KMS-11 (cell line): ENCODE results near the gene PTPA.

Experiments used
- H2AFZ ChIP-seq: fragments of 200-600 bp; sonication (generic); 2 replicates; pipeline ENCODE4 v1.6.1; 2016; ENCODE audit warnings: antibody characterized with exemption, mixed run types, low read depth
- H3K27ac ChIP-seq: fragments of 200-600 bp; sonication (generic); 2 replicates; pipeline ENCODE4 v1.6.1; 2016; ENCODE audit warnings: mild to moderate bottlenecking, mixed run types
- H3K27me3 ChIP-seq: fragments of 200-600 bp; sonication (generic); 2 replicates; pipeline ENCODE4 v1.6.1; 2017; ENCODE audit warnings: mild to moderate bottlenecking, low read depth, mixed run types, moderate library complexity; ENCODE audit not compliant: insufficient read depth
- H3K36me3 ChIP-seq: fragments of 200-600 bp; sonication (generic); 2 replicates; pipeline ENCODE4 v1.6.1; 2017; ENCODE audit warnings: mild to moderate bottlenecking, mixed run types; ENCODE audit not compliant: insufficient read depth
- H3K4me1 ChIP-seq: fragments of 200-600 bp; sonication (generic); 2 replicates; pipeline ENCODE4 v1.6.1; 2016; ENCODE audit warnings: mild to moderate bottlenecking, low read depth, mixed run types; ENCODE audit not compliant: poor library complexity, severe bottlenecking
- H3K4me2 ChIP-seq: fragments of 200-600 bp; sonication (generic); 2 replicates; pipeline ENCODE4 v1.7.0; 2016; ENCODE audit warnings: mild to moderate bottlenecking, mixed run types
- H3K4me3 ChIP-seq: fragments of 200-600 bp; sonication (generic); IDR thresholded peaks from 2 replicates; pipeline ENCODE4 v1.6.1; 2017; ENCODE audit warnings: low read depth, low read length, mixed read lengths; ENCODE audit not compliant: insufficient read depth
- H3K79me2 ChIP-seq: fragments of 200-600 bp; sonication (generic); 2 replicates; pipeline ENCODE4 v1.6.1; 2016; ENCODE audit warnings: low read depth, mixed run types; ENCODE audit not compliant: insufficient read depth
- H3K9ac ChIP-seq: fragments of 200-600 bp; sonication (generic); 2 replicates; pipeline ENCODE4 v1.6.1; 2016; ENCODE audit warnings: mild to moderate bottlenecking, mixed run types
- H4K20me1 ChIP-seq: fragments of 200-600 bp; sonication (generic); 2 replicates; pipeline ENCODE4 v1.6.1; 2016; ENCODE audit warnings: mild to moderate bottlenecking, mixed run types; ENCODE audit not compliant: insufficient read depth
- CTCF ChIP-seq: fragments of 200-600 bp; sonication (generic); conservative IDR thresholded peaks from 2 replicates; pipeline ENCODE4 v1.6.1; 2017; ENCODE audit warnings: low read depth, mild to moderate bottlenecking, antibody characterized with exemption, low read length, moderate library complexity, mixed read lengths

Gene PTPA

GRCh38 chr9:129150672-129151211 is 39.5 kb downstream of the PTPA start:
- H3K4me1 ChIP-seq, result no peaks in the 10 kb centered on the region
- TF ChIP-seq CTCF, result no peak
- H4K20me1 ChIP-seq, result no peaks in the 10 kb centered on the region
- H3K4me3 ChIP-seq, result no peak overlapping the region
- H3K27me3 ChIP-seq, result no peaks in the 10 kb centered on the region
- no peak overlapping the region for H3K27ac ChIP-seq
- no peaks in the 10 kb centered on the region for H3K36me3 ChIP-seq
- no peak overlapping the region for H2AFZ ChIP-seq
- H3K9ac ChIP-seq, result no peak overlapping the region
- no peak overlapping the region for H3K4me2 ChIP-seq
- no peaks in the 10 kb centered on the region for H3K79me2 ChIP-seq

GRCh38 chr9:129151469-129151868 is 40.3 kb downstream of the PTPA start:
- H4K20me1 ChIP-seq, result no peaks in the 10 kb centered on the region

GRCh38 chr9:129154866-129155477 is 43.8 kb downstream of the PTPA start:
- Histone ChIP-seq H3K4me1 (no peaks in the 10 kb centered on the region), H4K20me1 (no peaks in the 10 kb centered on the region), H3K79me2 (no peaks in the 10 kb centered on the region), H3K4me3 (no peak overlapping the region), H3K27ac (no peak overlapping the region), H2AFZ (no peak overlapping the region), H3K4me2 (no peak overlapping the region), H3K27me3 (no peaks in the 10 kb centered on the region), H3K9ac (no peak overlapping the region), H3K36me3 (no peaks in the 10 kb centered on the region)
- no peak for TF ChIP-seq CTCF

More at GRCh38 chr9:129151469-129151868, 40.3 kb downstream of the PTPA start:
- H3K36me3 ChIP-seq, result no peaks in the 10 kb centered on the region
- H3K79me2 ChIP-seq, result no peaks in the 10 kb centered on the region
- H2AFZ ChIP-seq, result no peak overlapping the region
- no peak overlapping the region for H3K27ac ChIP-seq
- H3K9ac ChIP-seq, result no peak overlapping the region
- no peak overlapping the region for H3K4me3 ChIP-seq
- H3K27me3 ChIP-seq, result no peaks in the 10 kb centered on the region
- H3K4me1 ChIP-seq, result no peaks in the 10 kb centered on the region
- TF ChIP-seq CTCF, result no peak
- H3K4me2 ChIP-seq, result no peak overlapping the region

GRCh38 chr9:129156163-129156562 is 44.9 kb downstream of the PTPA start:
- no peak overlapping the region for H3K9ac ChIP-seq
- H2AFZ ChIP-seq, result no peak overlapping the region
- no peak overlapping the region for H3K4me2 ChIP-seq
- no peak overlapping the region for H3K27ac ChIP-seq
- H3K36me3 ChIP-seq, result no peaks in the 10 kb centered on the region
- H3K79me2 ChIP-seq, result no peaks in the 10 kb centered on the region
- H3K4me1 ChIP-seq, result no peaks in the 10 kb centered on the region
- H3K4me3 ChIP-seq, result no peak overlapping the region
- no peaks in the 10 kb centered on the region for H3K27me3 ChIP-seq
- no peak for TF ChIP-seq CTCF
- no peaks in the 10 kb centered on the region for H4K20me1 ChIP-seq
